Activated CD8-positive, alpha-beta memory T cell treated with anti-CD3 and anti-CD28 coated beads, Interleukin-2, amount 10 ng/mL, durations not matched to agents 7 days and 5 days (primary cell): ENCODE measurements around the gene HUS1. TPM values are rescaled to one million over a fixed set of nuclear protein-coding genes. Genes with fewer than 3 reads are reported as not detected.

Source experiments
- ATAC-seq: fragments of 150-1000 bp; cut with Tn5 transposase; one replicate; pipeline ENCODE4 v1.10.0; 2021; ENCODE audit warnings: moderate library complexity
- CTCF ChIA-PET: fragments of 350-600 bp; sonication (Branson Sonifier 250); formaldehyde crosslinking; loops from one replicate; lab custom pipeline; 2021; ENCODE audit warnings: antibody characterized with exemption; lab: Charles Lee
- DNase-seq: peaks from one replicate; pipeline ENCODE4 v3.0.0-alpha.2; 2020
- H3K27ac Mint-ChIP-seq: one replicate; pipeline ENCODE4 v1.8.0; 2021; ENCODE audit warnings: mild to moderate bottlenecking, mixed read lengths
- H3K27me3 Mint-ChIP-seq: one replicate; pipeline ENCODE4 v1.8.0; 2021; ENCODE audit warnings: mixed read lengths
- H3K36me3 Mint-ChIP-seq: one replicate; pipeline ENCODE4 v1.8.0; 2021; ENCODE audit warnings: mild to moderate bottlenecking, mixed read lengths
- H3K4me1 Mint-ChIP-seq: one replicate; pipeline ENCODE4 v1.8.0; 2021; ENCODE audit warnings: mixed read lengths
- H3K4me3 Mint-ChIP-seq: one replicate; pipeline ENCODE4 v1.8.0; 2021; ENCODE audit warnings: mild to moderate bottlenecking, moderate library complexity, mixed read lengths
- H3K9me3 Mint-ChIP-seq: one replicate; pipeline ENCODE4 v1.8.0; 2022; ENCODE audit warnings: low read depth, mixed read lengths
- total RNA-seq, 2 experiments: library from RNA; stranded (reverse); gene quantifications; one replicate each; pipeline ENCODE4 v1.2.3, GENCODE V29; 2021

HUS1 gene
- total RNA-seq, 2 experiments from 2014 or later, result 27.0 to 30.8 TPM

GRCh38 chr7:47939425-47940036 is 39.9 kb downstream of the HUS1 start:
- DNase-seq (no peak), ATAC-seq (no peak)
- no peak overlapping the region for H3K4me3 Mint-ChIP-seq
- no peak overlapping the region for H3K27ac Mint-ChIP-seq
- H3K4me1 Mint-ChIP-seq, result peaks cover 30% of the 10 kb centered on the region
- no peaks in the 10 kb centered on the region for H3K9me3 Mint-ChIP-seq
- CTCF ChIA-PET, result interaction anchor here (1.2 to 1.9 kb wide), 4 partner anchors 34 to 216 kb away, joined by 3 to 8 read pairs (median 6); no protein-coding TSS in a partner anchor
- peaks cover 2% of the 10 kb centered on the region for H3K36me3 Mint-ChIP-seq
- H3K27me3 Mint-ChIP-seq, result no peaks in the 10 kb centered on the region

- Mint-ChIP-seq H3K36me3 (peaks cover 2% of the 10 kb centered on the region), H3K9me3 (no peaks in the 10 kb centered on the region), H3K27me3 (no peaks in the 10 kb centered on the region), H3K4me3 (no peak overlapping the region), H3K27ac (peak overlapping the region; percentile 7), H3K4me1 (peaks cover 30% of the 10 kb centered on the region)
- ATAC-seq, result no peak
- no peak for DNase-seq
- CTCF ChIA-PET, result interaction anchor here (0.9 to 1.9 kb wide), 6 partner anchors 35 to 672 kb away, joined by 3 to 8 read pairs (median 4); no protein-coding TSS in a partner anchor
These were observed 40.7 kb downstream of the HUS1 start for GRCh38 chr7:47938574-47939165.

GRCh38 chr7:47937711-47938573 is 41.5 kb downstream of the HUS1 start:
- peak overlapping the region; percentile 75 for H3K27ac Mint-ChIP-seq
- H3K4me3 Mint-ChIP-seq, result peak overlapping the region; percentile 15
- DNase-seq (no peak), ATAC-seq (no peak)
- H3K9me3 Mint-ChIP-seq, result no peaks in the 10 kb centered on the region
- H3K27me3 Mint-ChIP-seq, result no peaks in the 10 kb centered on the region
- CTCF ChIA-PET, result interaction anchor here (0.9 to 1.9 kb wide), 7 partner anchors 50 to 671 kb away, joined by 3 to 8 read pairs (median 4); no protein-coding TSS in a partner anchor
- H3K36me3 Mint-ChIP-seq, result peaks cover 2% of the 10 kb centered on the region
- peaks cover 30% of the 10 kb centered on the region for H3K4me1 Mint-ChIP-seq

DNA sequence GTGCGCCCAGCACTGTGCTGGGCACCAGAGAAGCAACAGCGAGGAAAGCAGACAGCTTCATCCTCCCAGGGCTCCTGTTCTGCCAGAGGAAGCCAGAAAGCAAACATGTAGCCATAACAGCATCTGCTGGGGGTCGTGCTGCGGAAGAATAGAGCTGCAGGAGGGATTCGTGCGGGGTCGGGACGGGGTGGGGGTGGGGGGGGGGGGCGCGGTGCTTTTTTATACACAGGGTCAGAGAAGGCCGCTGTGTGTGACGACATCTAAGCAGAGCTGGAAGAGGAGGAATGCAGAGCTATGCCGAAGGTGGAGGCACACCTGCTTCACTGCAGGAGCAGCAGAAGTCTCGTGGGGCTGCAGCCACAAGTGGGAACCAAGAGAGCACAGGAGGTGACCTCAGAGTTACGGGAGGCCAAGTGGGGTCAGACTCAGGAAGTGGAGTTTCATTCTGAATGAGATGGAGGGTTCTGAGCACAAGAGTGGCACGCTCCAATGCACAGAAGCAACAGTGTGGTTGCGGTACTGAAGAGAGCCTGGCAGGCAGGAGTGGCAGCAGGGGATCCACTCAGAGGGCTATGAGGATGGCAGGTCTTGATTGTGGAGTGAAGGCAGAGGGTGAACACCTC is 42.2 kb downstream of the HUS1 start:
- Mint-ChIP-seq H3K4me3 (peak overlapping the region; percentile 15), H3K36me3 (peaks cover 2% of the 10 kb centered on the region), H3K27me3 (no peaks in the 10 kb centered on the region), H3K27ac (peak overlapping the region; percentile 75), H3K9me3 (no peaks in the 10 kb centered on the region), H3K4me1 (peaks cover 30% of the 10 kb centered on the region)
- peak; percentile 80 for DNase-seq
- CTCF ChIA-PET, result interaction anchor here (1.2 to 1.8 kb wide), 3 partner anchors 55 to 218 kb away, joined by 3 to 8 read pairs (median 3); no protein-coding TSS in a partner anchor
- ATAC-seq, result peak; percentile 96

DNA sequence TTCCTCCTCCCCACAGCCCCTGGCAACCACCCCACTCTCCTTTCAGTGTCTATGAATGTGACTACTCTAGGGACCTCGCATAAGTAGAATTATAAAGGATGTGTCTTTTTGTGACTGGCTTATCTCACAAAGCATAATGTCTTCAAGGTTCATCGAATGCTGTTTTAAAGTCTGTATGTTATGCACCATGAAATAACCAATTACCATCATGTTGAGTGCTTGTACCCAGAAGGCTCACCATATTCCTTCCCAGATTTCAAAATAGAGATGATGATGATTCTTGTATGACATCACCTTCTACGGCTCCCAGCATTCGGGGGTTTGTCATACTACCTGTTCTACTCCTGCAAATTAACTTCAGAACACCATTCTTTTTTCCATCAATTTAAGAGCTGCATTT is 43.1 kb downstream of the HUS1 start:
- Mint-ChIP-seq H3K4me3 (no peak overlapping the region), H3K27me3 (no peaks in the 10 kb centered on the region), H3K27ac (no peak overlapping the region), H3K4me1 (peaks cover 30% of the 10 kb centered on the region), H3K36me3 (peaks cover 2% of the 10 kb centered on the region), H3K9me3 (no peaks in the 10 kb centered on the region)
- CTCF ChIA-PET, result interaction anchor here (1.6 to 1.8 kb wide), 2 partner anchors 174 to 219 kb away, joined by 3 to 8 read pairs; no protein-coding TSS in a partner anchor
- DNase-seq (no peak), ATAC-seq (no peak)

GRCh38 chr7:47935336-47935735 is 44.1 kb downstream of the HUS1 start:
- H3K36me3 Mint-ChIP-seq, result peaks cover 2% of the 10 kb centered on the region
- ATAC-seq, result no peak
- no peaks in the 10 kb centered on the region for H3K9me3 Mint-ChIP-seq
- H3K27me3 Mint-ChIP-seq, result no peaks in the 10 kb centered on the region
- CTCF ChIA-PET, result no interaction called here
- H3K4me3 Mint-ChIP-seq, result no peak overlapping the region
- no peak overlapping the region for H3K27ac Mint-ChIP-seq
- DNase-seq, result no peak
- H3K4me1 Mint-ChIP-seq, result peaks cover 30% of the 10 kb centered on the region

DNA sequence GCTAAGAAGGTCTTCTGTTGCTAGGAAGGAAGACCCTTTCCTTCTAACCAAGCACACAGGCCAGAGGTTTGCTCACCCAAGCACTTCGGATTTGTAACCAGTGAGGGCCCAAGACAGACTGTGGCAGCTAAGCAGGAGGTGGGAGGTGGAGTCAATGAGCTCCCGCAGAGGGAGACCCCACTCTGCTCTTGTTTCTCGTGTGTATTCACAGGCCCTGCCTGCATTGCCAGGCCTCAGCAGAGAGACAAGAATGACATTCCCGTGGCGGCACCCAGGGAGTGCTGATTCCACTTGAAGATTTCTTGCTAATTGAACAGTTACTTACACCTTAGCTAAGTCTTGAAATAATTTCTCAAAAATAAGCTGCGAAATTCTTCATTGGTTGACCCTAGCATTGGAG is 44.6 kb downstream of the HUS1 start:
- CTCF ChIA-PET, result no interaction called here
- DNase-seq (no peak), ATAC-seq (no peak)
- no peak overlapping the region for H3K4me3 Mint-ChIP-seq
- H3K9me3 Mint-ChIP-seq, result no peaks in the 10 kb centered on the region
- H3K27ac Mint-ChIP-seq, result no peak overlapping the region
- no peaks in the 10 kb centered on the region for H3K27me3 Mint-ChIP-seq
- peaks cover 2% of the 10 kb centered on the region for H3K36me3 Mint-ChIP-seq
- H3K4me1 Mint-ChIP-seq, result peaks cover 30% of the 10 kb centered on the region

DNA sequence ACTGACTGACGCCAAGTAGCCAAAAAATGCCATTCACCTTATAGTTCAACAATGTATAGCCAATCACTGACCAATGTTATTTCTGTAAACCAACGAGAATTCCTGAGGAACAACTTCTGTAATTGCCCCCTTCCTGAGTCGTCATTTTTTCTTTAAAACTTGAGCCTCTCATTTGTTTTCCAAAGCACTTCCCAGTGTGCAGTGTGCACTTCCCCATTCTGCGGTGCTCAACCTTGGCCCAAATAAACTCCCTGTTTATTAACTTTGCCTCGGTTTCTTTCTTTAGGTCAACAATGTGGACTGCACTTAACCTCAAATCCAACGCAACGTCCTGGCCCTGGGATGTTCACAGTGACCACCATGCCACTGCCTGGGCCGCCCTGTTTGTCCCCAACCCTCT is 46.2 kb downstream of the HUS1 start:
- Mint-ChIP-seq H3K4me3 (no peak overlapping the region), H3K27ac (no peak overlapping the region), H3K4me1 (peaks cover 21% of the 10 kb centered on the region), H3K36me3 (peaks cover 2% of the 10 kb centered on the region), H3K9me3 (no peaks in the 10 kb centered on the region), H3K27me3 (no peaks in the 10 kb centered on the region)
- ATAC-seq, result no peak
- DNase-seq, result no peak
- CTCF ChIA-PET, result interaction anchor here (1.9 kb wide), 1 partner anchor 12 kb away, joined by 7 read pairs; no protein-coding TSS in a partner anchor

DNA sequence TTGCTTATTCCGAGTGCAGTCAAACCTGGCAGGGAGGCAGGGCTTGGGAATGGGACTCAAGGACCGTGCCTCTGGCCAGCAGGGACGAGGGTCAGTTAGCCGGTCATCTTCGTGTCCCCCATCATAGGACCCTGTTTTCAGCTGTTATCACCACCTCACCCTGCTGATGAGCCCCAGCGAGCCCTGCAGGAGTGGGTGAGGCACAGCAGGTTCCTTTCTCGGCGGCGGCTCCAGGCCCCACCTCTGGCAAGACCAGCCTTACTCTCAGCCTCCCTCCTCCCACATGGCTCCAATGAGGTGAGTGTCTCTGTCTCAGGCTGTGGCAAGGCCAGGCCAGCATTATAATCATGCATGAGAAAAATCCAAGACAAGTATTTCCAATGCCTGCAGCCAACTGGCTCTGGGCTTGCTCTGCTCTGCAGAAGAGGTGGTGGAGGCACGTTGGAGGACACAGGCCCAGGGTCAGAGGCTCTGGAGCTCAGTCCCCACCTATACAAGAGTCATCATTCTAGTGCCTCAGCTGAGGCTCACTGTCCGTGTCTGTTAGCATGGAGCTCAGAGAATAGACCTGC is 46.9 kb downstream of the HUS1 start:
- peaks cover 2% of the 10 kb centered on the region for H3K36me3 Mint-ChIP-seq
- DNase-seq (no peak), ATAC-seq (no peak)
- H3K27me3 Mint-ChIP-seq, result no peaks in the 10 kb centered on the region
- H3K4me1 Mint-ChIP-seq, result peaks cover 14% of the 10 kb centered on the region
- H3K9me3 Mint-ChIP-seq, result no peaks in the 10 kb centered on the region
- no peak overlapping the region for H3K4me3 Mint-ChIP-seq
- CTCF ChIA-PET, result interaction anchor here (1.9 kb wide), 1 partner anchor 13 kb away, joined by 7 read pairs; no protein-coding TSS in a partner anchor
- no peak overlapping the region for H3K27ac Mint-ChIP-seq

DNA sequence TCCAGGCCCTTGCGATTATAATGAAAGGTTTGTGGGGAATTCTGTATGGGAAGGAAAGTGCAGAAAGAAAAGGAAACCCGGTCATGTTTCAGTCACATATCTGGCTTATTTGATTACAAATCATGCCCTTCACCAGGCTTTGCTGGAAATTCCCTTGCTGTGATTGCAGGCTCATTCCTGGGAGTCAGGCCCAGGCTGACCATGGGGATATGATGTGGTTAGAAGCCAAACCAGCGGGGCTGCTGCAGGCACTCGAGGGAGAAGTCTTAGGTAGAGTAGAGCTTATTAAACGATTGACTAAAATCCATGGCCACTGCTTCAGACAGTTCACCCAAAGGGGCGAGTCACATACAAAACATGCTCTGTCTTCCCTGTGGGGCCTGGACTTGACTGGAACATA is 47.4 kb downstream of the HUS1 start:
- Mint-ChIP-seq H3K9me3 (no peaks in the 10 kb centered on the region), H3K4me1 (peaks cover 9% of the 10 kb centered on the region), H3K27ac (no peak overlapping the region), H3K4me3 (no peak overlapping the region), H3K27me3 (no peaks in the 10 kb centered on the region), H3K36me3 (peaks cover 2% of the 10 kb centered on the region)
- CTCF ChIA-PET, result no interaction called here
- DNase-seq, result no peak
- no peak for ATAC-seq

GRCh38 chr7:47931005-47932004 is 48.1 kb downstream of the HUS1 start:
- H3K4me1 Mint-ChIP-seq, result peaks cover 3% of the 10 kb centered on the region
- no peaks in the 10 kb centered on the region for H3K27me3 Mint-ChIP-seq
- DNase-seq (no peak), ATAC-seq (no peak)
- no peak overlapping the region for H3K27ac Mint-ChIP-seq
- peaks cover 2% of the 10 kb centered on the region for H3K36me3 Mint-ChIP-seq
- no peaks in the 10 kb centered on the region for H3K9me3 Mint-ChIP-seq
- H3K4me3 Mint-ChIP-seq, result no peak overlapping the region
- CTCF ChIA-PET, result no interaction called here

- Mint-ChIP-seq H3K4me1 (no peaks in the 10 kb centered on the region), H3K9me3 (peaks cover 3% of the 10 kb centered on the region), H3K27ac (no peak overlapping the region), H3K27me3 (peaks cover 8% of the 10 kb centered on the region), H3K4me3 (no peak overlapping the region), H3K36me3 (peaks cover 1% of the 10 kb centered on the region)
- ATAC-seq, result no peak
- DNase-seq, result no peak
- CTCF ChIA-PET, result no interaction called here
These were observed 55.1 kb downstream of the HUS1 start for GRCh38 chr7:47924266-47924665.
